T-helper 2 cell (primary cell): ENCODE results near the gene FGD5.
"Not testable (repeated sequence)": the region's sequence is repeated elsewhere in the genome, so short reads cannot be mapped to it uniquely, and the experiment has no call there.

Experiments used
- DNase-seq, 5 experiments: peaks; one replicate each; pipeline versions ENCODE4 v3.0.0 to v3.0.0-alpha.2; 2012 to 2022

Gene FGD5

DNA sequence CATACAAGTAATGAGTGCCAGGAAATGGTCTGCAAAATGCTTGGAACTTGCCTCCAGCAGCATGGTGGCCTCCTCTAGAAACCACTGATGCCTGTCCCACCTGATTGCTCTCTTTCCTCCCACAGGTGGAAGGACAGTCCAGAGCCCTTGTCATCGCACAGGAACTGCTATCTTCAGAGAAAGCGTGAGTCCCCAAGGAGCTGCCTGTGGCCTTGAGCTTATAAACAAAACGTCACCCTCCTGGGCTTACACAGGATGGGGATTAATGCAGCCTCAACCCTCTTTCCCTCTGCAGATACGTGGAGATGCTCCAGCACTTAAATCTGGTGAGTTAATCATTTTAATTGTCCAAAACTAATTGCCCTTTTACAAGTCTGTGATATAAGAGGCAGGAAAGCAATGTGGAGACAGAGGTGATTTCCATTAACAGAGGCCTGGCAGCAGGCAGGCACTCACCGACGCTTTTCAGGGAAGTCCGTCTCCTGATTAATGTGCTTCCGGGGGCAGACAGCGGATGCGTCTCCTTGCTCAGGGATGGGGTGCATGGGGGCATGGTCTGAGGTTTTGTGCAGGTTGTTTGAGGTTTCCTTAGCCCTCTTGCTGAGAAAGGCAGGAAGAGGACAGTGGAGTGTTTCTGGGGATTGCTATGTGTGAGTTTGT, 61.8 kb downstream of the FGD5 start:
- DNase-seq: no peak

GRCh38 chr3:14883226-14883625, 64.5 kb downstream of the FGD5 start:
- DNase-seq: no peak

GRCh38 chr3:14884665-14885064, 65.9 kb downstream of the FGD5 start:
- peak in 1 of 5 experiments; percentile 89 for DNase-seq

- DNase-seq: peak in 1 of 5 experiments; percentile 91
These were observed 66.5 kb downstream of the FGD5 start for GRCh38 chr3:14885307-14885706.

DNA sequence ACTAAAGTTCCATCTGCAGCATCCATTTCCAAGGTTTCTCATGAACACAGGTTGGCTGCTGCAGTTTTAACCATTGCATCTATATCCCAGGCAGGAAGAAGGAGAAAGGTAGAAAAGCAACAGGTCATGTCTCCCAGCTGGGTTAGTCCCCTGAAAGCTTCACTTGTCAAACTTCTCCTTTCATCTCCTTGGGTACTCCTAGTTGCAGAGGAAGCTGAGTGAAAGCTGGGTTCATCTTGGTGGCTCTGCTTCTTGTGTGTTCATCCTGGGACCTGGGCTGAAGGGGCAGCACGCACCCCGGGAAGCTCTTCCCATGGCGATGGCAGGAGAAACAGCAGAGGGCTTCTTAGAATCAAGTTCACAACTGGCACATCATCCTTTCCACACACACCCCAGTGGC, 67.3 kb downstream of the FGD5 start:
- DNase-seq: no peak

- no peak for DNase-seq
These were observed 70.4 kb downstream of the FGD5 start for GRCh38 chr3:14889205-14889604.

- no peak for DNase-seq
These were observed 71.2 kb downstream of the FGD5 start for GRCh38 chr3:14889943-14890342.

DNA sequence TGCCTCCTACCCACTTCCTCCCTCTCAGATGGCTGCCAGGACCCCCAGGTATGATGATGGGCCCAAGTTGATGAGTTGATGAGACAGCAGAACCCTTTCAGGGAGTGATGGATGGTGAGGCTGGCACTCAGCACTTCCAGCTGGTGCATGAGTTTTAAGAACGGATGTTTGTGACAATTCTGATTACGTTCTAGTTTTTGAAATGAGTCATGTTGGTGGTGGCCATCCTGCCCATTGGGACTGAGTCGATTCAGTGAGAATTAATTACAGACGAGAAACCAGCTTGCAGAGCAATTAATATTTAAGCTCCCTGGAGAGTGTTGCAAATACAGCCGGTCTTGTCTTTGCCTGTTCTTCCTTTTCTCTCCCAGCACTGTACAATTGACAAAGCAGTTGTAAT, 71.7 kb downstream of the FGD5 start:
- peak in 1 of 5 experiments; percentile 90 for DNase-seq

GRCh38 chr3:14891135-14892132, 72.7 kb downstream of the FGD5 start:
- DNase-seq: no peak

DNA sequence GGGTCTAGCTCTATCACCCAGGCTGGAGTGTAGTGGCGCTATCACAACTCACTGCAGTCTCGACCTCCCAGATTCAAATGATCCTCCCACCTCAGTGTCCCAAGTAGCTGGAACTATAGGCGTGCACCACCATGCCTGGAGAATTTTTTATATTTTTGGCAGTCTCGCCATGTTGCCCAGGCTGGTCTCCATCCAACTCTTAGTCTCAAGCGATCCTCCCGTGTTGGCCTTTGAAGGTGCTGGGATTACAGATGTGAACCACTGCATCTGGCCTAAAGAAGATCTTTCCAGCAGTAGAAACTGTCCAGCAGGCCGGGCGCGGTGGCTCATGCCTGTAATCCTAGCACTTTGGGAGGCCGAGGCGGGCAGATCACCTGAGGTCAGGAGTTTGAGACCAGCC, 73.5 kb downstream of the FGD5 start:
- no peak for DNase-seq

DNA sequence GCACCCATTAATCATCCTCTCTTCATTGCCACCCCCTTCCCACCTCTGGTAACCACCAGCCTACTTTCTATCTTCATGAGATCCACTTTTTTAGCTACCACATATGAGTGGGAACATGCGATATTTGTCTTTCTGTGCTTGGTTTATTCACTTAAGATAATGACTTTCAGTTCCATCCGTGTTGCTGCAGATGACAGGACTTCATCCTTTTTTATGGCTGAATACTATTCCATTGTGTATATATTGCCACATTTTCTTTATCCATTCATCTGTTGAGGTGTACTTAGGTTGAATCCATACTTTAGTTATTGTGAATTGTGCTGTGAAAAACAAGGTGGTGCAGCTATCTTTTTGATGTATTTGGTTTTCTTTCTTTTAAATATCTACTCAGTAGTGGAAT, 75.3 kb downstream of the FGD5 start:
- DNase-seq: no peak

- no peak for DNase-seq
These were observed 78.5 kb downstream of the FGD5 start for GRCh38 chr3:14897266-14897665.

DNA sequence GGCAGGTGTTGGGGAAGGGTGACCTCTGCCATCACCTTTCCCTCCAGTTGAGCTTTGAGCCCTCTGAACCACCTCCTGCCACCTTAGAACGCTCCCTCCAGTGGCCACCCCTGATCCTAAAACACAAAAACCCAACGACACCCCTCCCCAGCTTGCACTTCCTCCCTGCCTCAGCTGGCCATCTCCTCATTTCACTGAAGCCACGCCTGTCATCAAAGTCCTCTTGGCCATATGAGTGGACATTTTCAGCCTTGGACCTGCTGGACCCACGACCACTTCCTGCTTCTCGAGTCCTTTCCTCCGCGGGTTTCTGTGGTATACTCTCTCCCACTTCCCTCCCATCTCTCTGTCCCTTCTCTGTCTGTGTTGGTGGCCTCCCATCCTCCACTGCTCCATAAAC, 80.2 kb downstream of the FGD5 start:
- no peak for DNase-seq

DNA sequence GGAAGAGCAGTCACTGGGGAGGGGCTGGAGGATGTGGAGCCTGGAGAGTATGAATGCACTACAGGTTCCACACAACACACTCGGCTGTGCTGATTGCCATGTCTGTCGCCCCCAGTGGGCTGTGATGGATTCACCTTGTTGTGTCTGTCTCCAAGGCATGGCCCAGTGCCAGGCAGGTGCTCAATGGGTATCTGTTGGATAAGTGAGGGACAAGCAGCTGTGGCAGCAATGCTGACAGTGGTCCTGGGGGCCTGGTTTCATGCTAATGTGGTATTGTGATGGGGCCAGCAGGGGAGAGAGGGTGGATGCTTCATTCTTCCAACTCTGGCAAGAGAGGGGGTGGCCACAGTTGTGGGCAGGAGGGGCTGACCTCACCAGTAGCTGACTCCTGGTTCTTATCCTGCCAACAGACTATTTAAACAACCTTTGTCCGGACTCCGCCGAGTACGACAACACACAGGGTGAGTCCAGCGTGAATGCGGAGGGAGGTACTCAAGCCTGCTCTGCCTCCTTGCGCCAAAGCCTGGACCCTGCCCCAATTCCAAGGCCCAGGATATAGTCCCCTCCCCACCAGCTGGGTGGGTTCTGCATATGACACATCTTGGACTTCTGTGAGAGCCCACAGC, 81.3 kb downstream of the FGD5 start:
- no peak for DNase-seq

GRCh38 chr3:14900881-14901873, 82.4 kb downstream of the FGD5 start:
- no peak for DNase-seq

DNA sequence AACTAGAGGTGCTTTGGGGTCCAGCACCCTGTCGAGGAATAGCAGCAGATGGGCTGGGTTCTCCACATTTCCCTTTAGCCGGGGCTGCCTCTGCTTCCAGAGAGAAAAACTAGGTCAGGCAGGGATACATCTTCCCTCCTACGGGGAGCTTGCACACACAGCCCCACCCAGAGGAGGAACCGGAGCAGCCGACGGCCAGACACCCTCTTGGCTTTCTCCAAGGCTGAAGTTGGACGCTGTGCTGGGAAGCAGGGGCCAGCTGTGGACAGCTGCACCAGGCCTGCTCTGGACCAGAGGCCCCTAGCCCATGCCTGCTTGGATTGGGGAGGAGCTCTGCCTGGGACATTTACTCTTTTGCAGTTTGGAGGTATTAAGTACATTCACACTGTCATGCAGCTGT, 84.0 kb downstream of the FGD5 start:
- DNase-seq: no peak

GRCh38 chr3:14903501-14903900, 84.7 kb downstream of the FGD5 start:
- DNase-seq: not testable (repeated sequence)

DNA sequence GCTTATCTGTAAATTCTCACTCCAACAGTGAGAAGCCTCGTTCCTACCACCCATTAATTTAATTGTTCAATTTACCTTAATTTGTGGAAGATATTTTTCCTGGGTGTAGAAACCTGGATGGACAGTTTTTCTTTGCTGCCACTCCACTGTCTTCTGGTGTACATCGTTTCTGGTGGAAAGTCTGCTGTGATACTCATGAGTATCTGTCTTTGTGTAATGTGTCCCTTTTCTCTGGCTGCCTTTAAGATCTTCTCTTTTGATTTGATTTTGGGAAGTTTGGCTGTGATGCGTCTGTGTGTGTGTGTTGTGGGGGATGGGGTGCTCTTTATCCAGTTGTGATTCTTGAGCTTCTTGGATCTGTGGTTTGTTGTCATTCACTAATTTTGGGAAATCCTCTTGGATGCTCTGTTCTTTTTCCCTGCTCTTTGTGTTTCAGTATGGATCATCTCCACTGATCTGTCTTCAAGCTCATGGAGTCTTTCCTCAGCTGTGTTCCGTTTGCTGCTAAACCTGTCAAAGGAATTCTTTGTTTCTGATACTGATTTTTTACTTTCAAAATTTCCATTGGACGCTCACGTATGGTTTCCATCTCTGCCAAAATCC, 86.4 kb downstream of the FGD5 start:
- no peak for DNase-seq

- DNase-seq: no peak
These were observed 87.7 kb downstream of the FGD5 start for GRCh38 chr3:14906355-14906971.

DNA sequence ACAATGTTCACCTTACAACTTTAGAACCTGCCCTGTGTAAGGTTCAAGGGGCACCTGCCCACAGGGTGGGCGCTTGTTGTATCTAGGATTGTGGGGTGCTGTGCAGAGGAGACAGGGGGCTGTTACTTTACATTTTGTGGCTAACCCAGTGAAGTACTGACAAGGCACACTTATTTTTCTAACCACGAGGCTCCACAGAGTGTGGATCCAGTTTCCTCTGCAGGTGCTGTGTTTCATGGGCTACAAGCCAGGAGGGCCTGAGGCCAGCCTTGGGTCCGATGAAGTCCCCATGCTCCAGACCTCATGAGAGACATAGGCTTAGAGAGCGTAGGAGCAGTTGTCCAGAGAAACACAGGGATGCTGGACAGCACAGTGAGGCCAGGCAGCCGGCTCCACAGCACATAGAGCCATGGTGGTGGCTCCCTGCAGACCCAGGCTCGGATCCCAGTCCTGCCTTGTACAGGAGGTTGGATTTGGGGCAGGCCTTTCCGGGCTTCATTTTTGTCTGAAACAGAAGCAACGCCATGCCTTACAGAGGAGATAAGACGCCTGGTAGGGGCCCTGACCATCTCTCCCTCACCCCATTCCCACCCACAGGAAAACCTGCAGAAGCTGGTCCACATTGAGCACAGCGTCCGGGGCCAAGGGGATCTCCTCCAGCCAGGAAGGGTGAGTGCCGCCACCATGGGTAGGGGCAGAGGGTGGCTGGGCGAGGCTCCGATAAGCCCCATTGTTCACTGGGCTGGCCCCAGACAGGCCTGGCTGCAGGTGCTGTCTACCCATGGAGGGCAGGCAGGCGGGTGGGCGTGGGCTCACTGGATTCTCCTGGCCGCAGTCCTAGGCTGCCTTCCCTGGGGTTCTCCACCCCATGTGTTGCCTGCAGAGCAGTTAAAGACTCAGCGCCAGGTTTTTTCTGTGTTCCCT, 88.5 kb downstream of the FGD5 start:
- DNase-seq: no peak
